GM12801 (cell line): ENCODE measurements around the gene BCL6.

Experiments used
- TF ChIP-seq, protein P1 (sequence below): IDR thresholded peaks from one replicate; pipeline ENCODE4 v1.5.1; 2011; ENCODE audit warnings: control low read depth; ENCODE audit not compliant: insufficient read length; ENCODE audit errors: extremely low read depth

BCL6 gene

DNA sequence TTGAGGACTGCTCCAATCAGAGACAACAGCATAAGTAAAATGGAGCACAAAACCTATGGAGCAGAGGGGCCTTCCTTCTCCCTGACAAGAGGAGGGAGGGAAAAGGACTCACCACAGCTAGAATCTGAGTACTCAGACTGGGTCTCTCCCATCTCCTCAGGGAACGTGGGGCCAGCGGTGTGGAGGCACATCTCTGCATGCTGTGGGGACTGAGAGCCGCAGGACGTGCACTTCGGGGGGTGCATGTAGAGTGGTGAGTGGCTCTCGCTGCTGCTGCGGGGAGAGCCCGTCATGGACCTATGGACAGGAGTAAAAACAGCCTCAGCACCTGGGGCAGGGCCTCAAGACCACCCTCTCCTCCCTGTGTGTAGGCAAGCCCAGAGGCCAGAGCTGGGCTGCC is 17.0 kb downstream of the BCL6 start:
- TF ChIP-seq, protein P1, sequence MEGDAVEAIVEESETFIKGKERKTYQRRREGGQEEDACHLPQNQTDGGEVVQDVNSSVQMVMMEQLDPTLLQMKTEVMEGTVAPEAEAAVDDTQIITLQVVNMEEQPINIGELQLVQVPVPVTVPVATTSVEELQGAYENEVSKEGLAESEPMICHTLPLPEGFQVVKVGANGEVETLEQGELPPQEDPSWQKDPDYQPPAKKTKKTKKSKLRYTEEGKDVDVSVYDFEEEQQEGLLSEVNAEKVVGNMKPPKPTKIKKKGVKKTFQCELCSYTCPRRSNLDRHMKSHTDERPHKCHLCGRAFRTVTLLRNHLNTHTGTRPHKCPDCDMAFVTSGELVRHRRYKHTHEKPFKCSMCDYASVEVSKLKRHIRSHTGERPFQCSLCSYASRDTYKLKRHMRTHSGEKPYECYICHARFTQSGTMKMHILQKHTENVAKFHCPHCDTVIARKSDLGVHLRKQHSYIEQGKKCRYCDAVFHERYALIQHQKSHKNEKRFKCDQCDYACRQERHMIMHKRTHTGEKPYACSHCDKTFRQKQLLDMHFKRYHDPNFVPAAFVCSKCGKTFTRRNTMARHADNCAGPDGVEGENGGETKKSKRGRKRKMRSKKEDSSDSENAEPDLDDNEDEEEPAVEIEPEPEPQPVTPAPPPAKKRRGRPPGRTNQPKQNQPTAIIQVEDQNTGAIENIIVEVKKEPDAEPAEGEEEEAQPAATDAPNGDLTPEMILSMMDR, result no peak

DNA sequence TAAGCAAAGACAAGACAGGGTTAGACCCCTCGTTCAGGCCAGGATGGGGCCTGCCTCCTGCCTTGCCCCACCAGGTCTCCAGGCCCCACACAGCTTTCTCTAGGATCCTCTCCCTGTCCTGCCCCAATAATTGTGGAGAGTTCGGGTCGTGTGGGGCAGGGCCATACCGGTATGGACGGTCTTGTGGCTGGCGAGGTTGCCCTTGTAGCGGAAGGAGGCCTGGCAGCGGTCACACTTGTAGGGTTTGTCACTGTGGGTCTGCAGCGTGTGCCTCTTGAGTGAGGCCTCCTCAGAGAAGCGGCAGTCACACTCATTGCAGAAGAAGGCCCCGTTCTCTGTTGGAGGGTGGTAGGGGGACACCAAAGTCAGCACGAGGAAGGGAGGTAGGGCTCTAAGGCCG is 18.7 kb downstream of the BCL6 start:
- TF ChIP-seq, protein P1, result no peak

- TF ChIP-seq, protein P1, result no peak
Measured at GRCh38 chr3:187725653-187726370, 19.5 kb downstream of the BCL6 start.

- TF ChIP-seq, protein P1, result no peak
Measured at GRCh38 chr3:187725224-187725623, 20.0 kb downstream of the BCL6 start.

- TF ChIP-seq, protein P1, result no peak
Measured at GRCh38 chr3:187722206-187722612, 23.1 kb downstream of the BCL6 start.

GRCh38 chr3:187721055-187721454 is 24.2 kb downstream of the BCL6 start:
- TF ChIP-seq, protein P1, result no peak

- TF ChIP-seq, protein P1, result no peak
Measured at GRCh38 chr3:187720337-187720670, 25.0 kb downstream of the BCL6 start.
